Erythroblast (primary cell): ENCODE data around the gene EEF1AKMT3.

ENCODE experiments used
- GATA1 ChIP-seq: IDR thresholded peaks from 2 replicates; pipeline ENCODE4 v1.6.1; 2011; ENCODE audit warnings: low read depth, mild to moderate bottlenecking, control low read depth, low read length, moderate library complexity
- POLR2A ChIP-seq: IDR thresholded peaks from 2 replicates; pipeline ENCODE4 v1.6.1; 2011; ENCODE audit warnings: mild to moderate bottlenecking, low read length

GRCh38 chr12:57793920-57794319, 21.5 kb downstream of the EEF1AKMT3 start:
- TF ChIP-seq POLR2A (no peak), GATA1 (no peak)
